ENCODE measurements around the gene PABPN1L.

Gene PABPN1L

GRCh38 chr16:88888057-88888456 lies 21.6 kb upstream of the PABPN1L start:
- no peak for TF ChIP-seq POLR2AphosphoS5 (IDR thresholded peaks at IDR 0.05; ENCODE audit: low read depth, low read length)
- TF ChIP-seq TAF1 (IDR thresholded peaks at IDR 0.05; ENCODE audit: borderline replicate concordance, insufficient read depth, low read length), result no peak
- TF ChIP-seq FOXP2 (optimal IDR thresholded peaks at IDR 0.05; ENCODE audit: borderline replicate concordance, extremely low read depth, extremely low read length, insufficient read depth), result no peak
- no peak for TF ChIP-seq SIN3A (IDR thresholded peaks at IDR 0.05; ENCODE audit: borderline replicate concordance, insufficient read depth, low read length)
- TF ChIP-seq REST (IDR thresholded peaks at IDR 0.05; ENCODE audit: insufficient read depth in 1 of 2, low read depth in 2 of 2, low read length in 2 of 2), result no peak

GRCh38 chr16:88886845-88887521 lies 20.5 kb upstream of the PABPN1L start:
- TF ChIP-seq REST (IDR thresholded peaks at IDR 0.05; ENCODE audit: insufficient read depth in 1 of 2, low read depth in 2 of 2, low read length in 2 of 2), result no peak
- TF ChIP-seq FOXP2 (optimal IDR thresholded peaks at IDR 0.05; ENCODE audit: borderline replicate concordance, extremely low read depth, extremely low read length, insufficient read depth), result no peak
- no peak for TF ChIP-seq SIN3A (IDR thresholded peaks at IDR 0.05; ENCODE audit: borderline replicate concordance, insufficient read depth, low read length)
- no peak for TF ChIP-seq TAF1 (IDR thresholded peaks at IDR 0.05; ENCODE audit: borderline replicate concordance, insufficient read depth, low read length)
- no peak for TF ChIP-seq POLR2AphosphoS5 (IDR thresholded peaks at IDR 0.05; ENCODE audit: low read depth, low read length)

GRCh38 chr16:88886420-88886844 lies 20.0 kb upstream of the PABPN1L start:
- TF ChIP-seq REST (IDR thresholded peaks at IDR 0.05; ENCODE audit: insufficient read depth in 1 of 2, low read depth in 2 of 2, low read length in 2 of 2), result no peak
- no peak for TF ChIP-seq POLR2AphosphoS5 (IDR thresholded peaks at IDR 0.05; ENCODE audit: low read depth, low read length)
- no peak for TF ChIP-seq TAF1 (IDR thresholded peaks at IDR 0.05; ENCODE audit: borderline replicate concordance, insufficient read depth, low read length)
- TF ChIP-seq FOXP2 (optimal IDR thresholded peaks at IDR 0.05; ENCODE audit: borderline replicate concordance, extremely low read depth, extremely low read length, insufficient read depth), result no peak

- no peak for TF ChIP-seq POLR2AphosphoS5 (IDR thresholded peaks at IDR 0.05; ENCODE audit: low read depth, low read length)
- TF ChIP-seq FOXP2 (optimal IDR thresholded peaks at IDR 0.05; ENCODE audit: borderline replicate concordance, extremely low read depth, extremely low read length, insufficient read depth), result no peak
- TF ChIP-seq REST (IDR thresholded peaks at IDR 0.05; ENCODE audit: insufficient read depth in 1 of 2, low read depth in 2 of 2, low read length in 2 of 2), result no peak
Observed at GRCh38 chr16:88885693-88886280, 19.3 kb upstream of the PABPN1L start.

Measured in PFSK-1 (cell line).